AG04450 (cell line): ENCODE measurements around the gene FOXO3. TPM values are rescaled to one million over a fixed set of nuclear protein-coding genes. Genes with fewer than 3 reads are reported as not detected.

ENCODE experiments used
- CTCF ChIA-PET: fragments of 300-600, 350-600 bp; formaldehyde crosslinking; extraction: SDS; loops from one replicate; lab custom pipeline; 2022; ENCODE audit warnings: antibody characterized with exemption, inconsistent platforms; lab: Charles Lee
- POLR2A ChIA-PET: fragments of 350-600 bp; formaldehyde crosslinking; extraction: SDS; loops from one replicate; lab custom pipeline; 2021; ENCODE audit warnings: antibody characterized with exemption, inconsistent platforms; lab: Yijun Ruan, JAX
- DNase-seq: peaks from one replicate; pipeline ENCODE4 v3.0.0-alpha.2; 2011; ENCODE audit warnings: low read depth, low spot score
- H3K27ac ChIP-seq: one replicate; pipeline ENCODE4 v1.5.1; 2012; ENCODE audit warnings: low read depth, low read length, control low read depth
- H3K27me3 ChIP-seq: one replicate; pipeline ENCODE4 v1.6.0; 2012; ENCODE audit warnings: low read length; ENCODE audit not compliant: control insufficient read depth, insufficient read depth
- H3K4me3 ChIP-seq: 2 replicates; pipeline ENCODE4 v1.5.1; 2011; ENCODE audit warnings: mild to moderate bottlenecking, low read depth, low read length, control low read depth
- H3K9me3 ChIP-seq: 2 replicates; pipeline ENCODE4 v1.5.1; 2012; ENCODE audit warnings: low read length; ENCODE audit not compliant: control insufficient read depth, insufficient read depth
- polyA plus RNA-seq: library from polyadenylated mRNA; depleted of rRNA; stranded (reverse); fragments of >200 nt; gene quantifications from 2 replicates; pipeline ENCODE4 v1.2.3, GENCODE V29; 2011
- TF ChIP-seq, protein P1 (sequence below): IDR thresholded peaks from 2 replicates; pipeline ENCODE4 v1.5.1; 2011; ENCODE audit warnings: low read depth, low read length, control low read depth, inconsistent platforms

FOXO3 gene
- polyA plus RNA-seq, 1 experiment, result 32.7 TPM

GRCh38 chr6:108693430-108694154 lies 132.9 kb downstream of the FOXO3 start:
- no peaks in the 10 kb centered on the region for H3K27me3 ChIP-seq
- TF ChIP-seq, protein P1, sequence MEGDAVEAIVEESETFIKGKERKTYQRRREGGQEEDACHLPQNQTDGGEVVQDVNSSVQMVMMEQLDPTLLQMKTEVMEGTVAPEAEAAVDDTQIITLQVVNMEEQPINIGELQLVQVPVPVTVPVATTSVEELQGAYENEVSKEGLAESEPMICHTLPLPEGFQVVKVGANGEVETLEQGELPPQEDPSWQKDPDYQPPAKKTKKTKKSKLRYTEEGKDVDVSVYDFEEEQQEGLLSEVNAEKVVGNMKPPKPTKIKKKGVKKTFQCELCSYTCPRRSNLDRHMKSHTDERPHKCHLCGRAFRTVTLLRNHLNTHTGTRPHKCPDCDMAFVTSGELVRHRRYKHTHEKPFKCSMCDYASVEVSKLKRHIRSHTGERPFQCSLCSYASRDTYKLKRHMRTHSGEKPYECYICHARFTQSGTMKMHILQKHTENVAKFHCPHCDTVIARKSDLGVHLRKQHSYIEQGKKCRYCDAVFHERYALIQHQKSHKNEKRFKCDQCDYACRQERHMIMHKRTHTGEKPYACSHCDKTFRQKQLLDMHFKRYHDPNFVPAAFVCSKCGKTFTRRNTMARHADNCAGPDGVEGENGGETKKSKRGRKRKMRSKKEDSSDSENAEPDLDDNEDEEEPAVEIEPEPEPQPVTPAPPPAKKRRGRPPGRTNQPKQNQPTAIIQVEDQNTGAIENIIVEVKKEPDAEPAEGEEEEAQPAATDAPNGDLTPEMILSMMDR, result no peak
- DNase-seq, result no peak
- CTCF ChIA-PET, result no interaction called here
- no peaks in the 10 kb centered on the region for H3K9me3 ChIP-seq
- H3K4me3 ChIP-seq, result no peak overlapping the region
- no peak overlapping the region for H3K27ac ChIP-seq
- POLR2A ChIA-PET, result interaction anchor here (0.7 kb wide), 1 partner anchor 71 kb away, joined by 3 read pairs; no protein-coding TSS in a partner anchor

GRCh38 chr6:108694816-108695215 lies 134.1 kb downstream of the FOXO3 start:
- POLR2A ChIA-PET, result no interaction called here
- DNase-seq, result no peak
- TF ChIP-seq, protein P1, result no peak
- H3K27ac ChIP-seq, result no peak overlapping the region
- no peaks in the 10 kb centered on the region for H3K27me3 ChIP-seq
- CTCF ChIA-PET, result no interaction called here
- H3K4me3 ChIP-seq, result no peak overlapping the region
- H3K9me3 ChIP-seq, result peaks cover 4% of the 10 kb centered on the region; the same call in 1 of the 2 replicates

- DNase-seq, result no peak
- H3K27ac ChIP-seq, result peak overlapping the region; percentile 21
- TF ChIP-seq, protein P1, result no peak
- POLR2A ChIA-PET, result no interaction called here
- H3K9me3 ChIP-seq, result peaks cover 9% of the 10 kb centered on the region
- no peaks in the 10 kb centered on the region for H3K27me3 ChIP-seq
- H3K4me3 ChIP-seq, result no peak overlapping the region
- CTCF ChIA-PET, result no interaction called here
These were observed 136.9 kb downstream of the FOXO3 start for GRCh38 chr6:108697561-108698161.

DNA sequence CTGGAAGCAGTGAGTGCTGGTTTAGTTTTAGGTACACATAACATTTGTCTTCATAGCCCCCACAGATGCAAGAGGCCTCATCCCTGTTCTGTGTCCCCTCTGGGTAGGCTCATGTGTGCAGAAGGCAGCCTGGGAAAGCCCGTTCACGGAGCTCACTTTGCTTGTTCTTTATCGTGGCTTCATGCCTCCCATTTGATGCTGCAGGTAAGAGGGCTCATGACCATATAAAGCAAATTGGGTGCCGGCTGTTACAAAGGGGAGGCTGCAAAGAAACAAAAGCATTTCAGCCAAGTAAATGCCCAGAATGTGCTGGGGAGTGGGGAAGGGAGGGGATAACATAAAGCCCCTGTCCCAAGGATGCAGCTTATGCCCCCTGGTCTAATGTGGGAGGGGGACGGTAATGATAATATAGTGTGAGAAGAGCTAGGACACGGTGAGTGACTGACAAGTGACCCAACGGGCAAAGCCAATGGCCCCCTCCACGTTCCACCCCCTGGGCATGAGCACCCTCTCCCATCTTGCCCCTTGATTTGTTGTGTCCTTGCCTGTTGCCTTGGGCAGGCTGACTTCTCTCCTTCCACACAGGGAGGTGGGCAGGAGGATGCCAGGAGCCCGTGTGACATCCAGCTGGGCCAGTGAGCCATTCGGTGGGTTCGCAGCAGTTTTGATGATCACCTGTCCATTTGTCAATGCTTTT lies 138.0 kb downstream of the FOXO3 start:
- Histone ChIP-seq H3K27me3 (no peaks in the 10 kb centered on the region), H3K27ac (no peak overlapping the region), H3K4me3 (no peak overlapping the region), H3K9me3 (peaks cover 11% of the 10 kb centered on the region)
- ChIA-PET POLR2A (no interaction called here), CTCF (no interaction called here)
- TF ChIP-seq, protein P1, result no peak
- no peak for DNase-seq
